ENCODE measurements around the gene ZNF578. TPM values are rescaled to one million over a fixed set of nuclear protein-coding genes. Genes with fewer than 3 reads are reported as not detected.
"Not testable (repeated sequence)": the region's sequence is repeated elsewhere in the genome, so short reads cannot be mapped to it uniquely, and the experiment has no call there.

The ZNF578 gene
- total and polyA plus RNA-seq, 10 of the 15 experiments (the other 5 are each of a cell fraction or from before 2014, with no cell fraction given): 0.10 to 0.43 (median 0.16) TPM; not detected in 4

- ATAC-seq; intact Hi-C loops (cut with micrococcal nuclease; ENCODE audit: unreplicated experiment); H3K27me3 ChIP-seq (replicated peaks in 1 of 2; ENCODE audit: control insufficient read depth in 2 of 2, insufficient read depth in 2 of 2, low read length in 1 of 2); DNase-seq (ENCODE audit: low read depth, low spot score); H3K4me3 ChIP-seq; H3K4me1 ChIP-seq (ENCODE audit: control insufficient read depth, insufficient read depth, low read length); FAIRE-seq; CTCF ChIA-PET; H3K9ac ChIP-seq (ENCODE audit: control insufficient read depth, insufficient read depth, low read length); H3K27ac ChIP-seq (ENCODE audit: control insufficient read depth, insufficient read depth); H3K36me3 ChIP-seq (ENCODE audit: control insufficient read depth in 2 of 2, insufficient read depth in 2 of 2, low read length in 1 of 2); H2AFZ ChIP-seq (ENCODE audit: control insufficient read depth, low read depth, low read length); H3K4me2 ChIP-seq (ENCODE audit: control insufficient read depth, insufficient read depth); H3K79me2 ChIP-seq (ENCODE audit: control insufficient read depth, insufficient read depth, low read length); in situ Hi-C loops (cut with MboI); RAD21 ChIA-PET (ENCODE audit: unreplicated experiment); H4K20me1 ChIP-seq (ENCODE audit: control insufficient read depth, insufficient read depth); SMC1A ChIA-PET (ENCODE audit: uncharacterized antibody, unreplicated experiment); BruUV-seq (replicated peaks): not testable (repeated sequence)
- H3K9me3 ChIP-seq (replicated peaks; ENCODE audit: control insufficient read depth, insufficient read depth, low read length): peaks cover 25% of the 10 kb centered on the region
- POLR2A ChIA-PET: interaction anchor here (0.7 kb wide), 1 partner anchor 192 kb away, joined by 3 read pairs; the partner anchor contains the start of gene ZNF880
- WGBS (ENCODE audit: insufficient coverage, insufficient replicate concordance, low lambda C conversion rate, missing lambda C conversion rate): 96% methylated on average over 8 of the region's 8 CpGs
Observed at GRCh38 chr19:52561611-52562010, 108.3 kb downstream of the ZNF578 start.

Other genes starting within 250 kb of the ZNF578 start
Only the 7 nearest of the 9 such genes appear.
- 8.8 and 11.7 TPM in 2 replicates for gene ZNF480, start 156.4 kb upstream of the ZNF578 start, total RNA-seq (2014; rRNA removed)
- gene ZNF480, start 156.4 kb upstream of the ZNF578 start, total RNA-seq (2014; rRNA removed; fragmentation: Illumina TruSeq; extraction: Trizol): 15.9 and 18.5 TPM in 2 replicates
- gene ZNF480, start 156.4 kb upstream of the ZNF578 start, total RNA-seq (2021): 15.2 and 15.6 TPM in 2 replicates
- gene ZNF480, start 156.4 kb upstream of the ZNF578 start, polyA plus RNA-seq (2011; rRNA removed): 7.9 and 13.3 TPM in 2 replicates
- 15.1 and 19.5 TPM in 2 replicates for gene ZNF480, start 156.4 kb upstream of the ZNF578 start, polyA plus RNA-seq (2014; fragmentation: Illumina TruSeq; extraction: Trizol)
- gene ZNF480, start 156.4 kb upstream of the ZNF578 start, polyA plus RNA-seq (2014; fragmentation: Nextera tagmentation; extraction: Ambion mirVana): 10 to 100 TPM; 18.8 to 19.6 TPM
- gene ZNF480, start 156.4 kb upstream of the ZNF578 start, polyA plus RNA-seq (2014; rRNA removed): 5.5 and 6.6 TPM in 2 replicates
- 10 to 100 TPM; 20.8 to 26.5 TPM for gene ZNF480, start 156.4 kb upstream of the ZNF578 start, polyA plus RNA-seq (2016; fragmentation: Nextera tagmentation; extraction: Ambion mirVana)
- 0.05 and 0.11 TPM in 2 replicates for gene ZNF610, start 117.3 kb upstream of the ZNF578 start, total RNA-seq (2014; rRNA removed)
- 0.28 and 0.54 TPM in 2 replicates for gene ZNF610, start 117.3 kb upstream of the ZNF578 start, total RNA-seq (2014; rRNA removed; fragmentation: Illumina TruSeq; extraction: Trizol)
- 0.64 and 1.2 TPM in 2 replicates for gene ZNF610, start 117.3 kb upstream of the ZNF578 start, total RNA-seq (2021)
- gene ZNF610, start 117.3 kb upstream of the ZNF578 start, polyA plus RNA-seq (2011; rRNA removed): 0.26 and 0.52 TPM in 2 replicates
- gene ZNF610, start 117.3 kb upstream of the ZNF578 start, polyA plus RNA-seq (2014; fragmentation: Illumina TruSeq; extraction: Trizol): 0.51 and 0.65 TPM in 2 replicates
- under 1 TPM; 0.15 to 0.76 TPM for gene ZNF610, start 117.3 kb upstream of the ZNF578 start, polyA plus RNA-seq (2014; fragmentation: Nextera tagmentation; extraction: Ambion mirVana)
- gene ZNF610, start 117.3 kb upstream of the ZNF578 start, polyA plus RNA-seq (2014; rRNA removed): 0.32 and 0.67 TPM in 2 replicates
- gene ZNF610, start 117.3 kb upstream of the ZNF578 start, polyA plus RNA-seq (2016; fragmentation: Nextera tagmentation; extraction: Ambion mirVana): under 1 TPM; 0.39 to 0.89 TPM
- gene ZNF880, start 83.6 kb upstream of the ZNF578 start, total RNA-seq (2014; rRNA removed): 14.3 and 14.4 TPM in 2 replicates
- 23.6 and 28.3 TPM in 2 replicates for gene ZNF880, start 83.6 kb upstream of the ZNF578 start, total RNA-seq (2014; rRNA removed; fragmentation: Illumina TruSeq; extraction: Trizol)
- gene ZNF880, start 83.6 kb upstream of the ZNF578 start, total RNA-seq (2021): 14.4 and 14.7 TPM in 2 replicates
- 15.9 and 19.6 TPM in 2 replicates for gene ZNF880, start 83.6 kb upstream of the ZNF578 start, polyA plus RNA-seq (2011; rRNA removed)
- 22.4 and 35.8 TPM in 2 replicates for gene ZNF880, start 83.6 kb upstream of the ZNF578 start, polyA plus RNA-seq (2014; fragmentation: Illumina TruSeq; extraction: Trizol)
- 10 to 100 TPM; 43.1 to 45.2 TPM for gene ZNF880, start 83.6 kb upstream of the ZNF578 start, polyA plus RNA-seq (2014; fragmentation: Nextera tagmentation; extraction: Ambion mirVana)
- gene ZNF880, start 83.6 kb upstream of the ZNF578 start, polyA plus RNA-seq (2014; rRNA removed): 17.2 and 19.8 TPM in 2 replicates
- gene ZNF880, start 83.6 kb upstream of the ZNF578 start, polyA plus RNA-seq (2016; fragmentation: Nextera tagmentation; extraction: Ambion mirVana): 10 to 100 TPM; 21.4 to 23.3 TPM
- gene ZNF528, start 55.7 kb upstream of the ZNF578 start, total RNA-seq (2014; rRNA removed): 4.9 and 6.7 TPM in 2 replicates
- gene ZNF528, start 55.7 kb upstream of the ZNF578 start, total RNA-seq (2014; rRNA removed; fragmentation: Illumina TruSeq; extraction: Trizol): 9.6 and 10.6 TPM in 2 replicates
- gene ZNF528, start 55.7 kb upstream of the ZNF578 start, total RNA-seq (2021): 5.5 and 7.0 TPM in 2 replicates
- 1.7 and 2.1 TPM in 2 replicates for gene ZNF528, start 55.7 kb upstream of the ZNF578 start, polyA plus RNA-seq (2011; rRNA removed)
- gene ZNF528, start 55.7 kb upstream of the ZNF578 start, polyA plus RNA-seq (2014; fragmentation: Illumina TruSeq; extraction: Trizol): 11.9 and 14.3 TPM in 2 replicates
- 1 to 10 TPM; 2.9 to 6.3 TPM for gene ZNF528, start 55.7 kb upstream of the ZNF578 start, polyA plus RNA-seq (2014; fragmentation: Nextera tagmentation; extraction: Ambion mirVana)
- 5.9 and 10.8 TPM in 2 replicates for gene ZNF528, start 55.7 kb upstream of the ZNF578 start, polyA plus RNA-seq (2014; rRNA removed)
- gene ZNF528, start 55.7 kb upstream of the ZNF578 start, polyA plus RNA-seq (2016; fragmentation: Nextera tagmentation; extraction: Ambion mirVana): 1 to 10 TPM; 5.7 to 8.2 TPM
- not detected in 2 replicates for gene ZNF534, start 24.4 kb upstream of the ZNF578 start, total RNA-seq (2014; rRNA removed)
- gene ZNF534, start 24.4 kb upstream of the ZNF578 start, total RNA-seq (2014; rRNA removed; fragmentation: Illumina TruSeq; extraction: Trizol): not detected in 2 replicates
- gene ZNF534, start 24.4 kb upstream of the ZNF578 start, total RNA-seq (2021): not detected in 2 replicates
- not detected in 2 replicates for gene ZNF534, start 24.4 kb upstream of the ZNF578 start, polyA plus RNA-seq (2011; rRNA removed)
- not detected in 2 replicates for gene ZNF534, start 24.4 kb upstream of the ZNF578 start, polyA plus RNA-seq (2014; fragmentation: Illumina TruSeq; extraction: Trizol)
- not detected for gene ZNF534, start 24.4 kb upstream of the ZNF578 start, polyA plus RNA-seq (2014; fragmentation: Nextera tagmentation; extraction: Ambion mirVana)
- gene ZNF534, start 24.4 kb upstream of the ZNF578 start, polyA plus RNA-seq (2014; rRNA removed): not detected in 2 replicates
- under 1 TPM; 0.39 to 0.79 TPM for gene ZNF534, start 24.4 kb upstream of the ZNF578 start, polyA plus RNA-seq (2016; fragmentation: Nextera tagmentation; extraction: Ambion mirVana)
- gene ZNF808, start 74.1 kb downstream of the ZNF578 start, total RNA-seq (2014; rRNA removed): 8.9 and 10.5 TPM in 2 replicates
- gene ZNF808, start 74.1 kb downstream of the ZNF578 start, total RNA-seq (2014; rRNA removed; fragmentation: Illumina TruSeq; extraction: Trizol): 16.4 and 16.7 TPM in 2 replicates
- 13.8 and 20.2 TPM in 2 replicates for gene ZNF808, start 74.1 kb downstream of the ZNF578 start, total RNA-seq (2021)
- 17.2 and 25.8 TPM in 2 replicates for gene ZNF808, start 74.1 kb downstream of the ZNF578 start, polyA plus RNA-seq (2011; rRNA removed)
- 7.8 and 8.6 TPM in 2 replicates for gene ZNF808, start 74.1 kb downstream of the ZNF578 start, polyA plus RNA-seq (2014; fragmentation: Illumina TruSeq; extraction: Trizol)
- gene ZNF808, start 74.1 kb downstream of the ZNF578 start, polyA plus RNA-seq (2014; fragmentation: Nextera tagmentation; extraction: Ambion mirVana): 1 to 10 TPM; 2.1 to 3.7 TPM
- 4.2 and 5.4 TPM in 2 replicates for gene ZNF808, start 74.1 kb downstream of the ZNF578 start, polyA plus RNA-seq (2014; rRNA removed)
- gene ZNF808, start 74.1 kb downstream of the ZNF578 start, polyA plus RNA-seq (2016; fragmentation: Nextera tagmentation; extraction: Ambion mirVana): 1 to 10 TPM; 6.1 to 6.7 TPM
- gene ZNF701, start 116.7 kb downstream of the ZNF578 start, total RNA-seq (2014; rRNA removed): 8.2 and 11.1 TPM in 2 replicates
- 9.8 and 10.8 TPM in 2 replicates for gene ZNF701, start 116.7 kb downstream of the ZNF578 start, total RNA-seq (2014; rRNA removed; fragmentation: Illumina TruSeq; extraction: Trizol)
- gene ZNF701, start 116.7 kb downstream of the ZNF578 start, total RNA-seq (2021): 8.8 and 11.5 TPM in 2 replicates
- gene ZNF701, start 116.7 kb downstream of the ZNF578 start, polyA plus RNA-seq (2011; rRNA removed): 18.1 and 20.3 TPM in 2 replicates
- 5.7 and 7.1 TPM in 2 replicates for gene ZNF701, start 116.7 kb downstream of the ZNF578 start, polyA plus RNA-seq (2014; fragmentation: Illumina TruSeq; extraction: Trizol)
- 1 to 10 TPM; 3.1 to 3.7 TPM for gene ZNF701, start 116.7 kb downstream of the ZNF578 start, polyA plus RNA-seq (2014; fragmentation: Nextera tagmentation; extraction: Ambion mirVana)
- 5.4 and 6.8 TPM in 2 replicates for gene ZNF701, start 116.7 kb downstream of the ZNF578 start, polyA plus RNA-seq (2014; rRNA removed)
- 1 to 10 TPM; 7.7 to 8.9 TPM for gene ZNF701, start 116.7 kb downstream of the ZNF578 start, polyA plus RNA-seq (2016; fragmentation: Nextera tagmentation; extraction: Ambion mirVana)